ENCODE data around the gene CSE1L.
"Not testable (repeated sequence)": the region's sequence is repeated elsewhere in the genome, so short reads cannot be mapped to it uniquely, and the experiment has no call there.

The CSE1L gene

DNA sequence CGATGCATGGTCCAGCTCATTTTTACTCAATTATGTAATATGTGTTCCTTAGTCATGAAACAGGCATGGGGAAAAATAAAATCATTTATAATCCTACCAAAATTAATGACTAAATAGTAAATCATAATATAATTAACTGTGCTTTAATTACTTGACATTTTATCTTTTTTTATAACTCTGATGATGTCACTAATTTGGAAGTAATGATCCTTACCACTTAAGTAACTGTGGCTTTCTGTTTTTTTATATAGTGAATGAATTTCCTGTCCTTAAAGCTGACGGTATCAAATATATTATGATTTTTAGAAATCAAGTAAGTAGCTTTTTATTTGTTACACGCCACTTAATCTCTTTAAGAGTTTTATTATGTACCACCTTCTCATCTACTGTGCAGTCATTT is 32.2 kb downstream of the CSE1L start:
- no peak for DNase-seq (ENCODE audit: low read depth)

DNA sequence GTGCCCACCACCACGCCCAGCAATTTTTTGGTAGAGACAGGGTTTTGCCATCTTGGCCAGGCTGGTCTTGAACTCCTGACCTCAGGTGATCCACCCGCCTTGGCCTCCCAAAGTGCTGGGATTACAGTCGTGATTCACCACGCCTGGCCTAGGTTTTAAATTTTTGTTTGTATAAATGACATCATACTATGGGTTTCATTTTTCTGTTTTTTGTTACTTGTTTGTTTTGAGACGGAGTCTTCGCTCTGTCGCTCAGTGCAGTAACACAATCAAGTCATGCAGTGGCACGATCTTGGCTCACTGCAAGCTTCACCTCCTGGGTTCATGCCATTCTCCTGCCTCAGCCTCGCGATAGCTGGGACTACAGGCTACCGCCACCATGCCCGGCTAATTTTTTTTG is 36.2 kb downstream of the CSE1L start:
- DNase-seq (ENCODE audit: low read depth): not testable (repeated sequence)

DNA sequence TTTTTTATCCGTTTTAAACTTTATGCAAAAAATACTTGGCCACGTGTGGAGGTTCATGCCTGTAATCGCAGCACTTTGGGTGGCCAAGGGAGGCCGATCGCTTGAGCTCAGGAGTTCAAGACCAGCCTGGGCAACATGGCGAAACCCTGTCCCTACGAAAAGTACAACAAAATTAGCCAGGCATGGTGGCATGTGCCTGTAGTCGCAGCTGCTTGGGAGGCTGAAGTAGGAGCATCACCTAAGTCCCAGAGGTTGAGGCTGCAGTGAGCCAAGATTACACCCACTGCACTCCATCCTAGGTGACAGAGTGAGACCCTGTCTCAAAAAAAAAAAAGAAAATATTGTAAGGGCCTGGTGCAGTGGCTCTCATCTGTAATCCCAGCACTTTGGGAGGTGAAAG is 45.0 kb downstream of the CSE1L start:
- DNase-seq (ENCODE audit: low read depth): no peak

DNA sequence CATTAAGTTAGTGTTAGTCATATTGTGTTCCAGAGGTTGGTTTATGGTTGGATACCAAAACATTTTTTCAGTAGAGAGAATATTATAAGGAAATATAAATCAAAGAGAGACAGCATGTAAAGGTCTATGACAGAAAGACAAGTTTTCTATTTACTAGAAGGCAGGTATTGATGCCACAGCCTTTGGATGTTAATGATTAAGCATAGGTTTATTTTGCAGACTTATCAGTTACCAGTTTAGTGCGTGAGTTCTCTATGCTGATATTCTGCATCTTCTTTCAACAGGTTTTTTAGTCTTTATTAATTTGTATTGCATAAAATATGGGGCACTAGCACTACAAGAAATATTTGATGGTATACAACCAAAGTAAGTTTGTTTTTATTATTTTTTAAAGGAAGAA is 45.6 kb downstream of the CSE1L start:
- no peak for DNase-seq (ENCODE audit: low read depth)

DNA sequence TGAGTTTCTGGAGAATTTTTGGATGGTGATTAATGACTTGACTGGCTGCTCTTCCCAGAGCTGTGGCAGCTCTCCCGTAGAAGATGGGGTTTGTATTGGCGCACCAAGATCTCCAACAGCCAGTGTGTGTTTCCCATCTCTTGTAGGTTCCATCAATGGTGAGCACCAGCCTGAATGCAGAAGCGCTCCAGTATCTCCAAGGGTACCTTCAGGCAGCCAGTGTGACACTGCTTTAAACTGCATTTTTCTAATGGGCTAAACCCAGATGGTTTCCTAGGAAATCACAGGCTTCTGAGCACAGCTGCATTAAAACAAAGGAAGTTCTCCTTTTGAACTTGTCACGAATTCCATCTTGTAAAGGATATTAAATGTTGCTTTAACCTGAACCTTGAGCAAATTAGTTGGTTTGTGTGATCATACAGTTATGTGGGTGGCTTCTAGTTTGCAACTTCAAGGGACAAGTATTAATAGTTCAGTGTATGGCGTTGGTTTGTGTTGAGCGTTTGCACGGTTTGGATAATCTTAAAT is 50.2 kb downstream of the CSE1L start:
- no peak for DNase-seq (ENCODE audit: low read depth)

DNA sequence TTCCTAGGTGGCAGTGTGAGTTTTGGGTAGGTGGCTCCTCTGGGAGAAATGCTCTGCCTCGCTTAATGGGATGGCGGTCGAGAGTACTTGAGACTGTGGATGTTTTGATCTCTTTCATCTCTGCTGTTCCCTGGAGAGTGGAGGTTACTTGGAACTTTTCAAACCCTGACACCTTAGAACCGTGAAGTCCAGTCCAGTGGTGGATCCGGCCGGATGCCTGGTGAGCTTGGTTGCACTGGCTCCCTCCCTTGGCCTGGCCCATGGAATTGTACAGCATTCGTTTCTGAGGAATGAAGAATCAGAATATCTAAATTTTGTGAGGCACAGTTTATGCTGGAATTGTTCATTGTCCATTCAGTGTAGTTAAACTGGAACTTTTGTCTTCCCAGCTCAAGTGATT is 51.0 kb downstream of the CSE1L start:
- DNase-seq (ENCODE audit: low read depth): no peak

DNA sequence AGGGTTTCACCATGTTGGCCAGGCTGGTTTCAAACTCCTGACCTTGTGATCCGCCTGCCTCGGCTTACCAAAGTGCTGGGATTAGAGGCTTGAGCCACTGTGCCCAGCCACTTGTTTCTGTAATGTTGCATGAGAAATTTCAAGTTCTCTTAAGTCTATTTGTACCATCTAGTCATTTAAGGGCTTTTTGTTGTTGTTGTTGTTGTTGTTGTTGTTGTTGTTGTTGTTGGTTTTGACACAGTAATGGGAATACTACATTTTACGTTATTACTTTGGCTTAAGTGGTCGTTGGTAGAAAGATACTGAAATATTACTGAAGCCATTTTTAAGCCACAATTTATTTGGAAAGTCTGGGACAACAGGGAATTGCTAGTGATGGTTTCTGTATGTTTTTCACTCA is 52.0 kb downstream of the CSE1L start:
- DNase-seq (ENCODE audit: low read depth): no peak

DNA sequence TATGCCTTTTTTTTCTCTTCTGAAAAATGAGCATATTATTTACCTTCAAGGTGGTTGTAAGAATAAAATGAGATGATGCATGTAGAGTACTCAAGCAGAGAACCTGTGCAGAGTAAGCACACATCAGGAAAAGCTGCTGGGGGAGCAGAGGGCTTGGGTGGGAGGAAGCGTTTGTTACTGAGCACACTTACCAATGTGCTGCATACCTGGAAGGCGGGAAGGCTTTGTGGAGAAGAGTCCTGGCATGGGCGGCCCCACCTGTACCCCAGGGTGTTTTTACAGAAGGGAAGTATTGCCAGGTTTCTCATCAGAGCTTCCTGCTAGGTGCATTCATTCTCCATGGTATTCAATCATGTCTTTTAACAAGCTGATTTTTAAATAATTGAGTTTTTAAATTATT is 52.9 kb downstream of the CSE1L start:
- DNase-seq (ENCODE audit: low read depth): no peak

DNA sequence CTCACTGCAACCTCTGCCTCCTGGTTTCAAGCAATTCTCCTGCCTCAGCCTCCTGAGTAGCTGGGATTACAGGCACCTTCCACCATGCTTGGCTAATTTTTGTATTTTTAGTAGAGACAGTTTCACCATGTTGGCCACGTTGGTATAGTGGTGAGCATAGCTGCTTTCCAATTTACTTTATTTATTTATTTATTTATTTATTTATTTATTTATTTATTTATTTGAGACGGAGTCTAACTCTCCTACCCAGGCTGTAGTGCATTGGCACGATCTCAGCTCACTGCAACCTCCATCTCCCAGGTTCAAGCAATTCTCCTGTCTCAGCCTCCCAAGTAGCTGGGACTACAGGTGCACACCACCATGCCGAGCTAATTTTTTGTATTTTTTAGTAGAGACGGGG is 54.2 kb downstream of the CSE1L start:
- DNase-seq (ENCODE audit: low read depth): not testable (repeated sequence)

DNA sequence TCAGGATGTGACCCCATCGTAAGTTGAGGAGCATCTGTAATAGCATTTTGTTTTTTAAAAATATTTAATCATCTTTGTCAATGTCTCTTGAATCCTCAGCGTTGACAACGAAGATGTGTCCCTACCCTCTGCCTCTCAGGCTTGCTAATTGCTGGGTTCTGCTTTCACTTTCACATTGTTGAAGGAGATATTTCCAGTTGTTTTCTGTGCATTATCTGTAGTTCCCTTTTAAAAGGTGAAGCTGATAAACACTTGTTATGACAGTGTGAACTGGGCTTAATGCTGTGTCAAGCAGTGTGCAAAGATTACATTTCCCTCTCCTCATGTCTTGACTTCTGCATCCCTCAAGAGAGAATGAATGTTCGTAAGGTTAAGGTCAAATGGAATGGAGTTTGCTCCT is 54.9 kb downstream of the CSE1L start:
- no peak for DNase-seq (ENCODE audit: low read depth)

DNA sequence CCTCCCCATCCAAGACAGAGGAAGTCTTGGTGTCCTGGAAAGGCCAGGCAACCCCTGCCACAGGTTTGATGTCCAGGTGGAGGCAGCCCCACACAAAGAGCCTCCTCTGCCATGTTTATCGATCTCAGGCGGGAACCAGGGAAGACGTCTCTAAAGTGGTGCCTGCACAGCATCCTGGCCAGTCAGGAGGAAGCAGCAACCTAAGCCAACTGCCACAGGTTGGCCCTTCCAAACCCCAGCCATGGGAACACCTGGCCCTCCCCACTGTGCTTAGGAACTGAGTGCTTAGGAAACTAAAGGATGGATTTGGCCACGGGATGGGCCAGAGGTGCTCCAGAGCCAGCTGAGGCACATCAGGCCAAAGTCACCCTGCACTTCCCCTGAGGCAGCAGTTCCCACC is 56.9 kb downstream of the CSE1L start:
- no peak for DNase-seq (ENCODE audit: low read depth)

DNA sequence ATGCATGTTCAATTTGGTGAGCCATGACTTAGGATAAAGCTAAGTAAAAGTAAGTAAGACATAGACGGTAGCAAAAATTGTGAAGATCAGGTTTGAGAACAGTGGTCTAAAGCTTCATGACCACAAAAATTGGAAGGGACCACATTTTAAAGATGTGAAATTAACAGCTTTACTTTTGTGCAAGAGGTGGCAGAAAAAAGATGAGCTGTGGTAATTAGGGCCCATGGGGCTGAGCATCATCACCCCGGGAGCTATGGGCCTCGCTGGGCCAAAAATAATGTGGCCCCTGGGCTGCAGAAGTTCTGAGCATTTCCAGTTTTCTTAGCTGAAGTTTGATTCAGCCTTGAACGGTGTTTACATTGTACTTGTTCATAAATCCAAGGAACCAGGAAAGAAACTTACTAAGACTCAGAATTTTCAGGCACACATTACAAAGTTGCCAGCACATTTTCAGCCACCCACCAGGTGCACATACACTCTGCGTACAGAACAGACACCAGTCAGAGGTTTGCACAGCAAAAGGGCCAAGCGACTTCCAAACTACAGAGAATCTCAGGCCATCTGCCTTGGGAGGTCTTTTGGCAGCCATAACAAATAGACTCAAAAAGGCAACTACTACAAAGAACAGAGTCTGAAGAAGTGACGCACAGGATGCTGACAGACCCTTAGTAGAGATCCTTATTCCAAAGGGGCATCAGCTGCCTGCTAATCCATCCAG is 57.7 kb downstream of the CSE1L start:
- DNase-seq (ENCODE audit: low read depth): no peak

DNA sequence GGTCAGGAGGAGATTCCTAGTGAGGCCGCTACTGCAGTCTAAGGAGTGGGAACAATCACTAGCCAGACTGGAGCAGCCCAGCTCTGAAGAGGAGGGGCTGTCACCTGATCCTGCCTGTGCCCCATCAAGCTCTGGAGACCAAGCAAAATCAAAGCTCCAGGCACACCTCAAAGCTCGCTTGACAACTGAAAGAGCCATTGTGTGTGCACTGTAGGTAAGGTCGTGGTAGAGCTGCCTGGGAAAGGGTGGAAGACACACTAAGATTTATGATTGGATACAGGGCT is 58.2 kb downstream of the CSE1L start:
- DNase-seq (ENCODE audit: low read depth): no peak

DNA sequence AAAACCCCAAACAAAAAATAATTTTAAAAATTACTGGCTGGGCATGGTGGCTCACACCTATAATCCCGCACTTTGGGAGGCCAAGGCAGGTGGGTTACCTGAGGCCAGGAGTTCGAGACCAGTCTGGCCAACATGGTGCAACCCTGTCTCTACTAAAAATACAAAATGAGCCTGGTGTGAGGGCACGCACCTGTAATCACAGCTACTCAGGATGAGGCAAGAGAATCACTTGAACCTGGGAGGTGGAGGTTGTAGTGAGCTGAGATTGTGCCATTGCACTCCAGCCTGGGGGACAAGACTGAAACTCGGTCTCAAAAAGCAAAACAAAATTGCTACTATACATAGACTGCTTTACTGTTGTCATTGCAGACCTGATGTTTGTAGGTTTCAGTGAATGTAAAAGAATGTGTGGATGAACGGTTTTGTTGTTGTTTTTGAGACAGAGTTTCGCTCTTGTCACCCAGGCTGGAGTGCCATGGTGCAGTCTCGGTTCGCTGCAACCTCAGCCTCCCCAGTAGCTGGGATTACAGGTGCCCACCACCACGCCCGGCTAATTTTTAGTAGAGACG is 59.0 kb downstream of the CSE1L start:
- not testable (repeated sequence) for DNase-seq (ENCODE audit: low read depth)

DNA sequence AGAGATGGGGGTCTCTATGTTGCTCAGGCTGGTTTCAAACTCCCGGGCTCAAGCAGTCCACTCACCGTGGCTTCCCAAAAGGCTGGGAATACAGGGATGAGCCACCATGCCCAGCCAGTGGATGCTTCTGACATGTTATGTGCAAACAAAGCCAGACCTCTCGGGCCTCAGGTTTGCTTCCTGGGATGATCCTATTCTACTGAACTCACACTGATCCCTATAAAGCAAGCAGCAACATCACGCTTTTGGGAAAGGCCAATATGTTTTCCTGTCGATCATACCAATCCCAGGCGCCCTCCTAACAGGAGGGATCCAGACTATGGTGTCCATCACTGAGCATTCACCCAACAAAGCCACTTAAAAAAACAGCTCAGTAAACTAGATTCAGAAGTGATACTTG is 60.2 kb downstream of the CSE1L start:
- no peak for DNase-seq (ENCODE audit: low read depth)

DNA sequence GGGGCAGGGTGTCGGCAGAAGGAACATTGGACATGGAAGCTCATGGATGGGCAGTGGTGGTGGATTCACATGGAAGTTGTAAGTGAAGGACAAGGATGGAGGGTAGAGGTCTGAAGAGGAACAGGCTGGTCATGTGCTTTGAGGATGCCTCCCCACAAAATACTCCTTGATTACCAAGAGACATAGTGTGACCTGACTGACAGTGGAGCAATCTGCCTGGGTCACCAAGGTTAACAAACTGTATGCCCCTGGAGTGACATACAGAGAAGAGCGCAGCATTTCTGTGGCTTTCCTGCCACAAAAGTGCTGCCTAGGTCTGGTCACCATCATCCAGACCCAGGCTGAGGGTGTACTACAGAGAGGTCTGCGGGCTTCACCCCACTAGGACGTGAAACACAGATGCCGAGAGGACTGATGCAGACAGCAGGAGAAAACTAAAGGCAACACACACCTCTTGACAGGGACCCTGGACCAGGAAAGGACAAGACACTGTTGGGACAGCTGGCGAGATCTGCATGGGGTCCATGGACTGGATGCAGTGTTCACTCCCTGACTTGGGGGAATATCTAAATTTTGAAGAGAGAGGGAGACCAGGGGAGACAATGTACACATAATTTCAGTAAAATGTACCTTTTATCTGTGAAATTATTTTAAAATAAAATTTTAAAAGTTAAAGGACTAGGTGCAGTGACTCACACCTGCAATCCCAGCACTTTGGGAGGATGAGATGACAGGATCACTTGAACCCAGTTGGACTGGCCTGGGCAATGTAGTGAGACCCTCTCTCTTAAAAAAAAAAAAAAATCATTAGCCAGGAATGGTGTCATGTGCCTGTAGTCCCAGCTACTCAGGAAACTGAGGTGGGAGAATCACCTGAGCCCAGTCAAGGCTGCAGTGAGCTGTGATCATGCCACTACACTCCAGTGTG is 64.9 kb downstream of the CSE1L start:
- no peak for DNase-seq (ENCODE audit: low read depth)

DNA sequence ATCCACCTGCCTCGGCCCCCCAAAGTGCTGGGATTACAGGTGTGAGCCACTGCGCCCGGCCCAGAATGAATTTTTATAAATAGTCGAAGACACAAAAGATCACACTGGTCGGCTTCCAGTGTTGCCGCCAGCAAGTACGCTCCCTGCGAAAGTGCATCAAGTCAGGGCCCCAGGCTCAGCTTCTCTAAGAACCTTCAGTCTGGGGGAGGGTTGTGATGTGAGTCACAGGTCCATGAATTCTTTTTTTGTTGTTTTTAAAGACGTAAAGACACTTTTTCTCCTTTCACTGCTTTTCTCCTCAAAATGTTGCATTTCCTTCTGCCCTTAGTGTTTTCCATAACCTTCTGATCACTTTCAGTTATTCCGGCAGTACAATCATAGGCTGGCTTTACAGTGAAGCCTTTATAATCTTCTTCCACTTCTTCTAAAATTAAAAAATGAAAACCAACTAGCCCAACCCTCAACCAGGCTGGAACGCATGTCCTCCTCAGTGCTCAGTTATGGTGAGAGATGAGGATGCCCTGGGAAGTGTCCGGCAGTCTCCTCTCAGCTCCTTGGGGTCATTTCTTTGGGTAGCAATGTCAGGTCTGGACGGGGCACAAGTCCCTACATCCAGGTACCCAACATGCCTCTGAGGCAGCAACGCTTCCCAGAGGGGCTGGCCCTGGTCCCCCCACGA is 66.6 kb downstream of the CSE1L start:
- DNase-seq (ENCODE audit: low read depth): no peak

DNA sequence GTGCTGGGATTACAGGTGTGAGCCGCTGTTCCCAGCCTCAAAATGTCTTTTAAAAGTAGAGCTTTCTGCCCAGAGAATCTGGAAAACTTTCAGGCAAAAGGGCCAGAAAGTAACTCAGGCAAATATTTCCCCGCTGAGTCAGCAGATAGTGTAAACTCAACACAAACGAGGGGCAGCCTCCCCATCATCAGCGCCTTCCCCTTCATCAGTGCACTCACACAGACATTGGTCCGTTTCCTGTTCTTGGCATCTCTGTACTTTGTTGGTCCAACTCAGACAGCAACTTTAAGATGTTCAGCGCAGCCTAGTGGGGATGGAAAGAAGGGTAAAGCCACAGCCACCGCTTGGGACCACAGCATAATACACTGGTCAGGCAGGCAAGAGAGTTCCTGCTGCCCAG is 69.5 kb downstream of the CSE1L start:
- DNase-seq (ENCODE audit: low read depth): no peak

DNA sequence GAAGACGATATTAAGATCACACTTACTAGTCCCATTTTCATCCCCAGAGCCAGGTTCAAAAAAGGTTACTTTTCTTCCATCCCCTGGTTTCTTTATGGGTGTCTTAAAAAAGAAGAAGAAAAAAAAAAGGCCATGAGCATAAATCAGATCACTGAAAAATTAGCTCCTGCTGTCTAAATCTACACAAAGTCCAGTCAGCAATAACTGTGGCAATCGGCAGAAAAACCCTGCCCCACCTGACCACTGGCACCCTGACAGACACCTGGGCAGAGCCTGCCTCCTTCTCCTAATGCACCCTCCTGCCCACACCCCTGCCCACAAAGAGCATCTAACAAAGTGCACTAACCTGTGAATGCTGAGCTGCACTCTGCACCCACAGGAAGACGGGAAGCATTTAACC is 72.2 kb downstream of the CSE1L start:
- DNase-seq (ENCODE audit: low read depth): no peak

DNA sequence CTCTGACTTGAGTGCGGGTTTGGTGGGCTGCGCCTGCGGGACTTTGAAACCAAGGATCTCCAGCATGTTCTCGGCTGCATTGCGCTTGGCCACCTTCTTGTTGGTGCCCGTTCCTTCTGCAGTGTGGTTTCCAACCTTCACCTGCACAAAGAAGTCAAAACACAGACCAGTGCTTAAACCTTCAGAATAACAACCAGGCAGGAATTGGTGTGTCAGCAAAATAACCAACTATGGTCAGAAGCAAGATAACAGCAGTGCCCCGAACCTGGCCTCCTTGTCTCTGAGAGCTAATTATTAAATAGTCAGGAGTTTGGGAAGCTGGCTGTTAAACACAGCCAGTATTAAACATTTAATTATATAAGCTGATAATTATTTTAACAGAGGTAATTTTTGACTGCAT is 73.9 kb downstream of the CSE1L start:
- DNase-seq (ENCODE audit: low read depth): no peak

DNA sequence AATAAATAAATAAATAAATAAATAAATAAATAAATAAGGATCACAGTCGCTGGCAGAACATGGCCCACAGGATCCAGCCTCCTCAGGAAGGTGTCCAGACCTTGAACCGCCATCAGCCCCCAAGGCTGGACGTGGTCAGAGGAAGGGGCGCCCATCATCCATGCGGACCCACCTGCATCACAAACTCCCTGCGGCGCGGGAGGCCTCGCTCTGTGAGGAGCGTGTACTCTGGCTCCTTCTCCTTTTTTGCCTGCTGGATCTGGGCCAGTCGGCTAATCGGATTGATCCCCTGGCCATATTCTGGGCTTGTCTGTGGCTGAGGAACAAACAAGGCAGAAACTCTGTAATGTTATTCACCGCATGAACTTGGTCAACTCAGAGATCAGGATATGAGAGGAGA is 76.8 kb downstream of the CSE1L start:
- no peak for DNase-seq (ENCODE audit: low read depth)

DNA sequence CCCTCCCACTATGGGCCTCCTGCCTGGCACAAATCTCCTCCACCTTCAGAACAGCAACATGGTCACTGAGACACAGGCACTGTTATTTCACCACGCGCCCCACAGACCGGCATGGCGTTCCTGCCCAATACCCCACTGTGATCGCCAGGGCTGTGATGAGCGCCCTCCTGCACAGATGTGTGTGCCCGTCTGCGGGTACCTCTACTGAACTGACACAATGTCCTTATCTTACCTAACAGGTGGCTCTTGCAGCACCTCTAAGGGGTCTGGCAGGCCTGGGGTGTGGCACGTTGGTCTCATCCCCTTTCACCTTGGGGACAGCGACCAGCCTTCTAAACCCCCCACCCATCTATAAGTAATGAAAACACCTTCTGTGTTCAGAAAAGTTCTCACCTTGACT is 77.9 kb downstream of the CSE1L start:
- DNase-seq (ENCODE audit: low read depth): no peak
